B cell (primary cell): Measurements from ENCODE around the gene MAP4K4. TPM values are rescaled to one million over a fixed set of nuclear protein-coding genes. Genes with fewer than 3 reads are reported as not detected.

ENCODE experiments used
- ATAC-seq: fragments of 200-7000 bp; cut with Tn5 transposase; one replicate; pipeline ENCODE4 v1.10.0; 2021; ENCODE audit warnings: low read depth, mild to moderate bottlenecking, moderate number of reproducible peaks, moderate library complexity
- CTCF ChIA-PET: fragments of 350-600 bp; sonication (Branson Sonifier 250); formaldehyde crosslinking; loops from one replicate; lab custom pipeline; 2021; ENCODE audit warnings: antibody characterized with exemption, inconsistent platforms; lab: Charles Lee
- POLR2A ChIA-PET: fragments of 350-600 bp; sonication (Branson Sonifier 250); formaldehyde crosslinking; loops from one replicate; lab custom pipeline; 2021; ENCODE audit warnings: antibody characterized with exemption; lab: Charles Lee
- DNase-seq: peaks from one replicate; pipeline ENCODE4 v3.0.0; 2013
- H2AFZ ChIP-seq: 2 replicates; pipeline ENCODE4 v1.6.1; 2012; ENCODE audit warnings: mild to moderate bottlenecking, low read depth, low read length; ENCODE audit not compliant: insufficient read depth, poor library complexity, severe bottlenecking
- H3K27ac ChIP-seq, 2 donors: 1 replicate in 1 of 2; 2 replicates in 1 of 2; pipeline ENCODE4 v1.5.1; 2012 to 2013; ENCODE audit warnings: low read length in 2 of 2, mild to moderate bottlenecking in 2 of 2, moderate library complexity in 1 of 2
- H3K27me3 ChIP-seq, 4 experiments: fragments of 200-600 bp in 1 of 4; sonication (generic) in 1 of 4; replicated peaks in 1 of 4; 1 replicate in 2 of 4; 2 replicates in 2 of 4; pipeline versions ENCODE4 v1.6.1 to v1.7.0; 2013 to 2016; ENCODE audit warnings: low read length in 3 of 4, mild to moderate bottlenecking in 2 of 4, mixed read lengths in 1 of 4, moderate library complexity in 1 of 4; ENCODE audit not compliant: insufficient read depth in 4 of 4, control insufficient read depth in 3 of 4; ENCODE audit errors: control extremely low read depth in 1 of 4
- H3K36me3 ChIP-seq, 2 experiments: replicated peaks in 1 of 2; 1 replicate in 1 of 2; 2 replicates in 1 of 2; pipeline versions ENCODE4 v1.6.1 to v1.7.1; 2013; ENCODE audit warnings: low read length in 1 of 2; ENCODE audit not compliant: insufficient read depth in 2 of 2, control insufficient read depth in 1 of 2; ENCODE audit errors: control extremely low read depth in 1 of 2, extremely low read depth in 1 of 2
- H3K4me1 ChIP-seq, 2 donors: fragments of 200-600 bp in 1 of 2; sonication (generic) in 1 of 2; 1 replicate in 1 of 2; 2 replicates in 1 of 2; pipeline versions ENCODE4 v1.5.1 to v1.6.1; 2013 to 2017; ENCODE audit warnings: low read length in 2 of 2; ENCODE audit not compliant: control insufficient read depth in 2 of 2, insufficient read depth in 2 of 2
- H3K4me2 ChIP-seq: replicated peaks from 2 replicates; pipeline ENCODE3; 2012; ENCODE audit warnings: mild to moderate bottlenecking, low read depth, low read length; ENCODE audit not compliant: poor library complexity, severe bottlenecking
- H3K4me3 ChIP-seq, 5 experiments: fragments of 200-600 bp in 1 of 5; sonication (generic) in 1 of 5; 1 replicate in 3 of 5; 2 replicates in 2 of 5; pipeline versions ENCODE4 v1.5.1 to v1.7.0; 2011 to 2016; ENCODE audit warnings: low read length in 4 of 5, mild to moderate bottlenecking in 4 of 5, low read depth in 2 of 5, control low read depth in 1 of 5, moderate library complexity in 1 of 5; ENCODE audit not compliant: insufficient read depth in 1 of 5; ENCODE audit errors: control extremely low read depth in 1 of 5, extremely low read depth in 1 of 5
- H3K79me2 ChIP-seq: fragments of 200-600 bp; sonication (generic); one replicate; pipeline ENCODE4 v1.6.0; 2016; ENCODE audit warnings: low read length; ENCODE audit not compliant: control insufficient read depth, insufficient read depth
- H3K9ac ChIP-seq: fragments of 200-600 bp; sonication (generic); 2 replicates; pipeline ENCODE4 v1.6.1; 2017; ENCODE audit warnings: mild to moderate bottlenecking, low read length, moderate library complexity
- H3K9me3 ChIP-seq, 3 donors: one replicate each; pipeline versions ENCODE4 v1.6.1 to v1.7.1; 2013; ENCODE audit warnings: low read length in 2 of 3; ENCODE audit not compliant: control insufficient read depth in 2 of 3, insufficient read depth in 1 of 3; ENCODE audit errors: control extremely low read depth in 1 of 3
- H4K20me1 ChIP-seq: 2 replicates; pipeline ENCODE4 v1.6.0; 2012; ENCODE audit warnings: mild to moderate bottlenecking, low read length; ENCODE audit not compliant: insufficient read depth, control insufficient read depth, poor library complexity, severe bottlenecking
- H3K27ac Mint-ChIP-seq: one replicate; pipeline ENCODE4 v1.8.0; 2021; ENCODE audit warnings: mixed read lengths
- H3K27me3 Mint-ChIP-seq: one replicate; pipeline ENCODE4 v1.8.0; 2021; ENCODE audit warnings: mixed read lengths
- H3K4me1 Mint-ChIP-seq: one replicate; pipeline ENCODE4 v1.8.0; 2021; ENCODE audit warnings: mixed read lengths
- H3K4me3 Mint-ChIP-seq: one replicate; pipeline ENCODE4 v1.8.0; 2021; ENCODE audit warnings: mixed read lengths
- H3K9me3 Mint-ChIP-seq: one replicate; pipeline ENCODE4 v1.8.0; 2022; ENCODE audit warnings: mixed read lengths; ENCODE audit not compliant: insufficient read depth
- EZH2 ChIP-seq: IDR thresholded peaks from 2 replicates; pipeline ENCODE4 v1.6.1; 2012; ENCODE audit warnings: borderline replicate concordance, low read depth, mild to moderate bottlenecking, moderate library complexity, low read length; ENCODE audit not compliant: insufficient read depth, poor library complexity, severe bottlenecking
- WGBS: methylation state at CpG from one replicate; pipeline ENCODE4 v1.1.5; 2013; ENCODE audit warnings: missing lambda C conversion rate; ENCODE audit not compliant: insufficient coverage; 5-methylcytosine and 5-hydroxymethylcytosine counted together
- intact Hi-C: fragments of 100-400 bp; cut with micrococcal nuclease; formaldehyde crosslinking; loops from one replicate; pipeline ENCODE4 v1.10.0; 2022
- polyA plus RNA-seq: library from polyadenylated mRNA; depleted of rRNA; stranded (reverse); fragments of >200 nt; gene quantifications from 2 replicates; pipeline ENCODE4 v1.2.3, GENCODE V29; 2012
- total RNA-seq, 2 donors: library from RNA; stranded (reverse); fragments of 120-200 nt in 1 of 2; gene quantifications; 1 replicate in 1 of 2; 2 replicates in 1 of 2; pipeline versions ENCODE4 v1.2.3 to v1.2.4, GENCODE V29; 2013 to 2022
- TF ChIP-seq, protein P1 (sequence below): fragments of 200-600 bp; IDR thresholded peaks from one replicate; pipeline ENCODE4 v1.8.0; 2022; ENCODE audit warnings: antibody characterized with exemption, mild to moderate bottlenecking

Gene MAP4K4
- total and polyA plus RNA-seq, 2 donors (not counting 1 experiment from before 2014, with no cell fraction given): 54.8 to 280 TPM

DNA sequence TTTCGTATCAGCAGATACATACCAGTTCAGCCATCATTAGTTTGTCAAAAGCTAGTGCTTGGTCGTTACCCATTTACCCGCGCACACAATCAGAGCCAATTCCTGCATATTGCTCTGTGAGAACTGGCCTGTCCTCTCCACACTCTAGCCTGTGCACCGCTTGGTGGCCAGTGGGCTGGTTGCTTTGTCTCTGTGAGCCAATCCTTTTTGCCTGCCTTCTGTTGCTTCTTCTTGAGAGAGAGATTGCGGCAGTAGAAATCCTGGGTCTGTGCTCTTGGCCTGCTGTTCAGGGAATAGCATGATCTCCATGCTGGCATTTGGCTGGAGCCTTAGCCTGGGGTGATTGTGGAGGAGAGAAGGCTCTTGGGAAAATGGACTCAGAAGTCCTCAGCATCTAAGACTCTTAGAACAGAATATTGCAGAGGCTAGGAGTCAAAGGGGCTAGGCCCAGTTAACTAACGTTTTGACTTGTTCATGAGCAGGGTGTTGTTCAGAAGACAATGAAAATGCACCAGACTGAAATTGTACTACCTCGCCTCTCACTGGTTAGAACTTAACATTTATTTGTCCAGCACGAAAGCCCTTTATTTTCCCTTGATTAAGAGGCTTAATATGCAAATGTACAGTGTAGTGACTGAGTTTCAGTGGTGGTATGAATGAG is 37.1 kb downstream of the MAP4K4 start:
- Histone ChIP-seq H3K9me3 (no peaks in the 10 kb centered on the region), H3K9ac (no peak overlapping the region), H3K27ac (peak overlapping the region in 1 of 2 donors; percentile 75), H3K4me3 (no peak overlapping the region), H3K79me2 (peaks cover 100% of the 10 kb centered on the region), H4K20me1 (peaks cover 95% of the 10 kb centered on the region), H3K36me3 (peaks cover 0 to 2% of the 10 kb centered on the region in 2 experiments), H3K4me2 (peak overlapping the region; percentile 34), H3K27me3 (no peaks in the 10 kb centered on the region), H3K4me1 (peaks cover 88 to 89% of the 10 kb centered on the region in 2 donors), H2AFZ (no peak overlapping the region)
- H3K9me3 Mint-ChIP-seq: no peaks in the 10 kb centered on the region
- no peak for TF ChIP-seq EZH2
- TF ChIP-seq, protein P1, sequence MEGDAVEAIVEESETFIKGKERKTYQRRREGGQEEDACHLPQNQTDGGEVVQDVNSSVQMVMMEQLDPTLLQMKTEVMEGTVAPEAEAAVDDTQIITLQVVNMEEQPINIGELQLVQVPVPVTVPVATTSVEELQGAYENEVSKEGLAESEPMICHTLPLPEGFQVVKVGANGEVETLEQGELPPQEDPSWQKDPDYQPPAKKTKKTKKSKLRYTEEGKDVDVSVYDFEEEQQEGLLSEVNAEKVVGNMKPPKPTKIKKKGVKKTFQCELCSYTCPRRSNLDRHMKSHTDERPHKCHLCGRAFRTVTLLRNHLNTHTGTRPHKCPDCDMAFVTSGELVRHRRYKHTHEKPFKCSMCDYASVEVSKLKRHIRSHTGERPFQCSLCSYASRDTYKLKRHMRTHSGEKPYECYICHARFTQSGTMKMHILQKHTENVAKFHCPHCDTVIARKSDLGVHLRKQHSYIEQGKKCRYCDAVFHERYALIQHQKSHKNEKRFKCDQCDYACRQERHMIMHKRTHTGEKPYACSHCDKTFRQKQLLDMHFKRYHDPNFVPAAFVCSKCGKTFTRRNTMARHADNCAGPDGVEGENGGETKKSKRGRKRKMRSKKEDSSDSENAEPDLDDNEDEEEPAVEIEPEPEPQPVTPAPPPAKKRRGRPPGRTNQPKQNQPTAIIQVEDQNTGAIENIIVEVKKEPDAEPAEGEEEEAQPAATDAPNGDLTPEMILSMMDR: no peak
- H3K4me1 Mint-ChIP-seq: peaks cover 91% of the 10 kb centered on the region
- no peaks in the 10 kb centered on the region for H3K27me3 Mint-ChIP-seq
- DNase-seq (no peak), ATAC-seq (no peak)
- ChIA-PET CTCF (no interaction called here), POLR2A (no interaction called here)
- intact Hi-C loops: no loop called here
- H3K27ac Mint-ChIP-seq: peak overlapping the region; percentile 78
- WGBS: 100% methylated on average over 6 of the region's 9 CpGs
- peak overlapping the region; percentile 13 for H3K4me3 Mint-ChIP-seq

DNA sequence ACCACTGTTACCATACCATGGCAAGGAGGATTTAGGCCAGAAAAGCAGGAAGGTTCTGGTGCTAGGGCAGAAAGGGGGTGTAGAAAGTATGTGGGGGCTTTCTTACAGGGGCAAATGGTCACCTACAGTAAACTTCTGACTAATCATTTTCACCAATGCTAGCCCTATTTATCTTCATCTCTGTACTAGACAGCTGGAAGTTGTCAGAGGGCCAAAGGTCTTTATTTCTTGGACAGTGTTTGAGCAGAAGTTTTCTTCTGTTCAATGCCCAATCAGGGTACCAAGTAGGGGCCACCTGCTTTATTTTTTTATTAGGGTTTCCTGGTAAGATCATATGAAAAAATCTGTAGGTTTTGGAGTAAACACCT is 37.6 kb downstream of the MAP4K4 start:
- DNase-seq (no peak), ATAC-seq (no peak)
- H3K9me3 ChIP-seq: no peaks in the 10 kb centered on the region
- CTCF ChIA-PET: no interaction called here
- POLR2A ChIA-PET: no interaction called here
- intact Hi-C loops: no loop called here
- H3K9ac ChIP-seq: no peak overlapping the region
- peaks cover 83 to 87% of the 10 kb centered on the region in 2 donors for H3K4me1 ChIP-seq
- H3K4me2 ChIP-seq: peak overlapping the region; percentile 34
- H3K9me3 Mint-ChIP-seq: no peaks in the 10 kb centered on the region
- peaks cover 88% of the 10 kb centered on the region for H3K4me1 Mint-ChIP-seq
- H3K27ac Mint-ChIP-seq: peak overlapping the region; percentile 78
- peak overlapping the region in 1 of 2 donors; percentile 75 for H3K27ac ChIP-seq
- peaks cover 0 to 2% of the 10 kb centered on the region in 2 experiments for H3K36me3 ChIP-seq
- no peak overlapping the region for H3K4me3 ChIP-seq
- no peaks in the 10 kb centered on the region for H3K27me3 Mint-ChIP-seq
- H2AFZ ChIP-seq: no peak overlapping the region
- H3K79me2 ChIP-seq: peaks cover 100% of the 10 kb centered on the region
- H3K4me3 Mint-ChIP-seq: peak overlapping the region; percentile 13
- H3K27me3 ChIP-seq: no peaks in the 10 kb centered on the region
- TF ChIP-seq, protein P1: no peak
- no peak for TF ChIP-seq EZH2
- peaks cover 93% of the 10 kb centered on the region for H4K20me1 ChIP-seq
